NCI-H187 (cell line): Measurements from ENCODE around the gene SLCO4A1.

Experiments
- DNase-seq, 2 experiments: peaks; one replicate each; lab custom pipeline; 2025; lab: John Stamatoyannopoulos, UW

The SLCO4A1 gene

DNA sequence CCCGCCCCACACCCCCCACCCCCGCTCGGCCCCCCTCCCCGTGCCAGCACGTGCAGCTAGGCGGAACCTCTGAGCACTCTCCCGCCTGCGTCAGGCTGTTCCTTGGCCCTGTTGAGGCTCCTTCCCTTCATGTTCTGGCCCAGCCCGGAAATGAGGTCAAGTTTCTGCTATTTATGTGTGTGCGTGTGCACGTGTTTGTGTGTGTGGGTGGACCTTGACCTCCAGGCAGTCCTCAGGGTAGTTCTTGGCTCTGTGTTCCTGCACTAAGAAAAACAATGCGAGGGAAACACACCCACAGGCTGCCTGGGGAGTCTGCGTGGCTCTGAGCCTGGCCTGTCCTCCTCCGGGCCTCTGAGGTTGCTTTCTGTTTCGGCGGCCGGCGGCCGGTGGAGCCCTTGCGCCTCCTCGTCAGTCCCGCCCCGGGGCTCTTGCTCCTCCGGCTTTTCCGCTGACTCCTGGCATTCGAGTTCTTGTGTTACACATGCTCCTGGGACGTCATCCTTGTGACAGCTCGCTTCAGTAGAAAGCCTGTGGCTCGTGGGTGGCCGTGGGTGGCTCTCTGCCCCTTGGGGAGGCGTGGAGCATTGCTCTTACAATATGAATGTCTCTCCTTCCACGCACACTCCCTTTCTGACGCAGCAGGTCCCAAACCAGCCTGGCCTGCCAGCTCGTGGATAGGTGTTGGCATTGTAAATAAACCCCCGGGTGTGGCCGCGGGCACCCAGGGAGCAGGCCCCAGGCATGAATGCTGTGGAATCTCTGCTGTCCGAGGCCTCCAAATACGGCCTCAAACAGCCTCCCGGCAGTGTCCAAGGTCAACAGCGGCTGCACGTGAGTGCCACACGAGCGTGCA lies 10.0 kb downstream of the SLCO4A1 start:
- DNase-seq, result no peak

DNA sequence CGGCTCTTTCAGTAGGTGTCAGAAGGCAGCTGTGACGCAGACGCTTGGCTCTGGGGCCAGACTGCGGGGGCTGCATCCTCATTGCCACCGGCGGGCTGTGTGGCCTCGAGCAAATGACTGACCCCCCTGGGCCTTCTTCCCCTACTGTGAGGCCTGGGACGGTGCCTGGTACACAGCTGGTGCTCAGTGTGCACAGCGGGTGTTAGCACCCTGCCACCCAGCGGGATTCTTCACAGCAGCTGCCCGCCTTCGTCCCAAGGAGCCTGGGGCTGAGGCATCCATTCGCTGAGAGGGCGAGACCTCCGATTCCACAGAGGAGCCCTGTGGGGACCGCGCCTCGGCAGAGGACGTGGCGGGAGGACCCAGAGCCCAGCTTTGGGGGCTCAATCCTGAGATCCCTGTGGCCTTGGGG lies 10.6 kb downstream of the SLCO4A1 start:
- DNase-seq, result no peak

DNA sequence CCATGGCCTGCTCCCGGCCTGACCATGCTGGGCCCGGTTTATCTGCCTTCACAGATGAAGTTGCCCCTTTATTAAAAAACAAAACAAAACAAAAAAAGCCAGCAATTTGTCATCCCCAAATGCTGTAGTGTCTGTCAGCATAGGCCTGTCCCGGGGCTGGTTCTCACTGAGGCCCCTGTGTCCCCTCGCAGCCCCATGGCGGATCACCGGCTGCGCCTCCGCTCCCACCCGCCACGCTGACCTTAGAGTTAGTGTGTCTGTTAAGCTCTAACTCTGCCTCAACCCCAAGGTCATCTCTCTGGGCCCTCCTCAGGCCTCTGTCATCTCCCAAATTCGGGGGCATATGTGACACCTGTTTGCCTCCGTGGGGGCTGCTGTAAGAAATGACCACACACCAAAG lies 11.1 kb downstream of the SLCO4A1 start:
- DNase-seq, result no peak

DNA sequence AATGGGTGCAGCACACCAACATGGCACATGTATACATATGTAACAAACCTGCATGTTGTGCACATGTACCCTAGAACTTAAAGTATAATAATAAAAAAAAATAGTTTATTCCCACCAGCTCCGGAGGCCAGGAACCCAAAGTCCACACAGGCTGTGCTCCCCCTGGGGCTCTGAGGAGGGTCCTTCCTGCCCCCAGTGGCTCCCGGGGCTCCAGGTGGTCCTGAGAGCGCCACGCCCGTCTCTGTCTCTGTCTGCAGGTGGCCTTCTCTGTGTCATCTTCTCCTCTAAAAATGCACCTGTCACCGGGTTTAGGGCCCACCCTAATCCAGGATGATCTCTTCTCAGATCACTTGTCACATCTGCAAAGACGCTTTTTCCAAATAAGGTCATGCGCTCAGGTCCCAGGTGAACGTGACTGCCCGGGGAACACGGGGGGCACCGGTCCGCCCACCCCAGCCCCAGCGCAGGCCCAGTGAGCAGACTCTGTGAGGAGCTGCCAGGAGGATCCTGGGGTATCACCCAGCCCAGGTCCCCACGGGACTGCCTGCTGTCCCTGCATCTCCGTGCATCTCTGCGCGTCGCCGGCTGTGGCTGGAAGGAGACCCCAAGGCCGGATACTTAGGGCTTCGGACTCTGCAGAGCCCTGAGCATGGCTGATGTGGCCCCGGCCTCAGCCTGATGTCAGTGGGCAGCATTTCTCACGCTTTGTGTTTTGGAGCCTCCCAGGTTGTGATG lies 11.8 kb downstream of the SLCO4A1 start:
- no peak for DNase-seq

DNA sequence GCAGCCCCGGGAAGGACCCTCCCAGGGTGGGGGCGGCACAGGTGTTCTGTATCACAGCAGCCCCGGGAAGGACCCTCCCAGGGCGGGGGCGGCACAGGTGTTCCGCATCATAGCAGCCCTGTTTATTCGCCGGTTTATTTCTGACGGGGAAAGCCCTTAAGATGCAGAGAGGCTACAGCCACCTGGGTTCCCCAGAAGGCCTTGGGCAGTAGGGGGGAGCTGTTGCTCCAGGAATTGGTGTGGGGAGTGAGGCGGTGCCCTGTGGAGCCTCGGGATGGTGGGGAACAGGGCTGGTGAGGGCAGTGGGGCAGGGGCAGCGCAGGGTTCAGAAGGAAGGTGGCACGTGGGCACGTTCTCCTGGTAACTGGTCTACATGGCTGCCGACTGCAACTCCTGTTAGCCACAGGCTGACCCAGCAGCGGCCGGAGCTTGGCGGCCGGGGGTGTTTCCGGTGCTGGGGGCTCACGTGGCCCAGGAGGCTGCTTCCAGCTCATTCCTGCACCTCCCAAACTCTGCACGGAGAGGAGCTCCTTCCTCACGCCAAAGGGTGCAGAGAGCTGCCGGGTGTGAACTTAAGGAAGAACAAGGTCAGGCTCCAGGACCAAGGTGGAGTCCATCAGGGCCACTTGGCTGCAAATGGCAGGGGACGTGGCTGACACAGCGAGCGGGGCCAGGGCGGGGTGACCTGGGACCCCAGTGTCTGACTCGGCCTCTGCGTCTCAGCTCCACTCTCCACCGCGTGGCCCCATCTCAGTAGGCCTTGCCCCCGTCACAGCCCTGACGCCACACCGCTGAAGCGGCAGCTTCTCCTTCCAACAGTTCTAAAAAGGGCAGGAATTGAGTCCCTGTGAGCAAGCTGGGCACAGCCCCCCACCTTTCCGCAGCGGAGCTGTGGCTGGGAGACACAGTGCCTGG lies 13.2 kb downstream of the SLCO4A1 start:
- no peak for DNase-seq

DNA sequence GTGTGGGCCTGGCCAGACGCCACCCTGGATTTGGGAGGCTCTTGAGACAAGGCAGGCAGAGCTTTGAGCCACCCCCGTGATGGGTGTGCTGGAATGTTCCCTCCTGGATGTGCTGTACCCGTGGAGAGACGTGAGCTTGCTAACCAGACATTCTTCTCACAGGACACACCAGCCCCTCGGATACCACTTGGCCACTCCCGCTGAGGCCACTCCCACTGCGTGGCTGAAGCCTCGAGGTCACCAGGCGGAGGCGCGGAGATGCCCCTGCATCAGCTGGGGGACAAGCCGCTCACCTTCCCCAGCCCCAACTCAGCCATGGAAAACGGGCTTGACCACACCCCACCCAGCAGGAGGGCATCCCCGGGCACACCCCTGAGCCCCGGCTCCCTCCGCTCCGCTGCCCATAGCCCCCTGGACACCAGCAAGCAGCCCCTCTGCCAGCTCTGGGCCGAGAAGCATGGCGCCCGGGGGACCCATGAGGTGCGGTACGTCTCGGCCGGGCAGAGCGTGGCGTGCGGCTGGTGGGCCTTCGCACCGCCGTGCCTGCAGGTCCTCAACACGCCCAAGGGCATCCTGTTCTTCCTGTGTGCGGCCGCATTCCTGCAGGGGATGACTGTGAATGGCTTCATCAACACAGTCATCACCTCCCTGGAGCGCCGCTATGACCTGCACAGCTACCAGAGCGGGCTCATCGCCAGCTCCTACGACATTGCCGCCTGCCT lies 14.1 kb downstream of the SLCO4A1 start:
- DNase-seq, result no peak

DNA sequence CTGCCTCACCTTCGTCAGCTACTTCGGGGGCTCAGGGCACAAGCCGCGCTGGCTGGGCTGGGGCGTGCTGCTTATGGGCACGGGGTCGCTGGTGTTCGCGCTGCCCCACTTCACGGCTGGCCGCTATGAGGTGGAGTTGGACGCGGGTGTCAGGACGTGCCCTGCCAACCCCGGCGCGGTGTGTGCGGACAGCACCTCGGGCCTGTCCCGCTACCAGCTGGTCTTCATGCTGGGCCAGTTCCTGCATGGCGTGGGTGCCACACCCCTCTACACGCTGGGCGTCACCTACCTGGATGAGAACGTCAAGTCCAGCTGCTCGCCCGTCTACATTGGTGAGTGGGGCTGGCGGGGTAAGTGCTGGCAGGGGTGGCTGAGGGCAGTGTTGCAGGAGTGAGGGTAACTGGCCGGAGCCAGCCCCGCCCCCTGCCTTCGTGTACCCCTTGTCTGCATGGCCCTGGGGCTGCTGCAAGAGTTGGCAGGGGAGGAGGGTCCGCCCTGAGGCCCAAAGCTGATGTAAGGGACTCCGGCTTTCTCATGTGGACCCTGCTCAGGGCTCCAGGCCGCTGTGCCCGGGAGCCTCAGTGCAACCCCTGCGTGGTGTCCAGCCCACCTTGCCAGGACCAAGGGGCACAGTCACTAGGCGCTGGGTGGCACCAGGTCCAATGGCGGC lies 14.8 kb downstream of the SLCO4A1 start:
- no peak for DNase-seq

DNA sequence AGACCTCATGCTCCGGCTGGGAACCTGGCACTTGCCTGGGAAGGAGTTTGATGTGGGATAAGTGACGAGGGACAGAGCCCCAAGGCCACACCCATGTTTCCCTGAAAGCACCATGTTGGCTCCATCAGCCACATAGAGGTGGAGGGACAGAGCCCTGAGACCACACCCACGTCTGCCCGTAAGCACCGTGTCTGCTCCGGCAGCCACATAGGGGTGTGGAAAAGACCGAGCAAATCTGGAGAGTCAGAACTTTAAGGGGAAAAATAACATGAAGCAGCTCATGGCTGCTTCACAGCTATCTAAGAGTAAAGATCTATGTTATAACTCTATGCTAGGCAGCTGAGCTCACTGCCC lies 15.3 kb downstream of the SLCO4A1 start:
- no peak for DNase-seq

DNA sequence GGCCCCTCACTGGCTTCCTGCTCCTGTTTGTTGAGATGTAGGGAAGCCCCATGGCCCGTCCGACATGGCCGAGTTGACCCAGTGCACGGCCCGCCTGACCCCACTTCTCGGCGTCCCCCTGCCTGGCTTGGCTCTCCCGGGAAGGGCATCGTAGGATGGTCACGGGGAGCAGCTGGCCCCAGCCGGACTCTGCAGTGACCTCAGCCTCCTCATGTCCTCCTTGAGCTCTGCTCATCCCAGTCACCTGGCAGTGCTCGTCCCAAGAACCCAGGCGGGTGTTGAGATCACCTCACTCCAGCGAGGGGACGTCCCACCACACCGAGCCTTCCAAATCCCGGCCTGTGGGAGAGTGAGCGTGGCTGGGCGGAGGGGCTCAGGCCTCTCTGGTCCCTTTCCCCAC lies 15.7 kb downstream of the SLCO4A1 start:
- DNase-seq, result no peak

DNA sequence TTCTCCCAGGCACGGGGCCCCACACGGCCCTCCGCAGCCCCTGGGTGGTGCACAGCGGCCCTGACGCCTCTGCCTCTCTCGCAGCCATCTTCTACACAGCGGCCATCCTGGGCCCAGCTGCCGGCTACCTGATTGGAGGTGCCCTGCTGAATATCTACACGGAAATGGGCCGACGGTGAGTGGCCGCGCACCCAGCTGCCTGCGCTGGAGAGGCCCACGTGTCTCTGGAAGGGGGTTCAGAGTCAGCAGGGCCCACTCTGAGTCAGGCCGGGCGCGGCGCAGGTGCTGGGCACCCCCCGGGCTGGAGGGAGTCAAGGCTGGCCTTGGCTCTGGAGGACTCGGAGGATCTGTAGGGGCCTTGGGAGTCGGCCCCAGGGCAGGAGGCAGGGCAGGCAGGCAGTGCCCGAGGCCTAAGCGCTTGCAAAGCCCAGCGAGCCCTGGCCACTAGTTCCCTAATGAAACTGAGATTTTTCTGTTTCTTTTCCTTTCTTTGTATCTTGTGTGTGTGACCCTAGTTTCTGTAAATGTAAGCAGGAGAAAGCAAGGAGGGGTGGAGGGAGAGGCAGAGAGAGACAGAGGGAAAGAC lies 16.4 kb downstream of the SLCO4A1 start:
- no peak for DNase-seq

DNA sequence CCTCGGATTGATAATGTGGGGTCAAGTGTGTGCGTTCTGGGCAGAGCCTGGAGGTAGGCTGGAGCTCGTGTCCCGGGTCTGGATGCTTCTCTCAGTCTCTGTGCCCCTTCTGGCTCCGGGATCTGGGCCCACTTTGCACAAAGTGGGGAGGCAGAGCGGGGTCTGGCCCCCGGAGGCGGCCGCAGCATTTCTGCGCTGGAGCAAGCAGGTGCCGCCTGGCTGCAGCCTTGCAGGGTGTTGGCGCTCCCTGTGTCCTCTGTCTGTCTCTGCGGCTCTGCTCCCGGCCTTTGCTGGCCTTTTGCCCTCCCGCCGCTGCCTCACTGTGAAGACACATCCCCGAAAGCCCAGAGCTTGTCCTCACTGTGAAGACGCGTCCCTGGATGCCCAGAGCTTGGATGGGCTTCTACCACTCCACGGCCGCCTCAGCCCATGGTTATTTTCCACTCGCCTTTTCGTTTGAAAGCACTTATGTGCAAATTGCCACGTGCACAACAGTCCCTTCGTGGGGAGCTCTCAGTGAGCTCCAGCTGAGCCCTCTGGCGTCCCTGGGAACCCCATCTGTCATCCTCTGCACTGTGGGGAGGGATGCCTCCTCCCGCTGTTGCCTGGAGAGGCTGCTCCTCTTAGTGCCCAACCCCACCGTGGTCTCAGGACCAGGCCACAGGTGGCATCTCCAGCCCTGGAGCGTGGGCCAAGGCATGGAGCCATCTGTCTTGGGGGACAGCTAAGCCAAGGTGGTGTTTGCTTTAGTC lies 17.4 kb downstream of the SLCO4A1 start:
- DNase-seq, result no peak

DNA sequence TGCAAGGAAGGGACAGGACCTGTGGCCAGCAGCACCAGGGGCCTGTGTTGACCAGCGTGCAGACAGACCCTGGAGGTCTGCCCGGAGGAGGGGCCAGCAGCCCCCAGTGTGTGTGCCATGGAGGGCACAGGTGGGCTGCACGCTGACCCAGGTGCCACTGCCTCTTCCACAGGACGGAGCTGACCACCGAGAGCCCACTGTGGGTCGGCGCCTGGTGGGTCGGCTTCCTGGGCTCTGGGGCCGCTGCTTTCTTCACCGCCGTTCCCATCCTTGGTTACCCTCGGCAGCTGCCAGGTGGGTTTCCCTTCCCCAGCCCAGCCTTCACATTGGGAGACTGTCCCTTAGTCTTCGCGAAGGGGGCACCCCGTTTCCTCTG lies 17.9 kb downstream of the SLCO4A1 start:
- DNase-seq, result no peak

DNA sequence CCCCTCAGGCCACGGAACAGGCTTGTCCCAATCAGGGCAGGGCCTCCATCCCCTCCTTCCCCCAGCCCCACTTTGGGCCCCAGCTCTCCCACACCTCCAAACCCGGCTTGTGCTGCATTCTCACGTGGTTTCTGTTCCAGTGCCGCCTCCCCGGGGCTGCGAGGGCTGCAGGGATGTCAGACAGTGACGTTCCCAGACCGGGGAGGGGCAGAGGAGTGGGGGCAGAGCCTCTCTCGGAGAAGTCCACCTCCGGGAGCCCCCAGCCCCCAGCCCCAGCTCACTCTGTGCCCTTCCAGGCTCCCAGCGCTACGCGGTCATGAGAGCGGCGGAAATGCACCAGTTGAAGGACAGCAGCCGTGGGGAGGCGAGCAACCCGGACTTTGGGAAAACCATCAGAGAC lies 18.5 kb downstream of the SLCO4A1 start:
- DNase-seq, result no peak

DNA sequence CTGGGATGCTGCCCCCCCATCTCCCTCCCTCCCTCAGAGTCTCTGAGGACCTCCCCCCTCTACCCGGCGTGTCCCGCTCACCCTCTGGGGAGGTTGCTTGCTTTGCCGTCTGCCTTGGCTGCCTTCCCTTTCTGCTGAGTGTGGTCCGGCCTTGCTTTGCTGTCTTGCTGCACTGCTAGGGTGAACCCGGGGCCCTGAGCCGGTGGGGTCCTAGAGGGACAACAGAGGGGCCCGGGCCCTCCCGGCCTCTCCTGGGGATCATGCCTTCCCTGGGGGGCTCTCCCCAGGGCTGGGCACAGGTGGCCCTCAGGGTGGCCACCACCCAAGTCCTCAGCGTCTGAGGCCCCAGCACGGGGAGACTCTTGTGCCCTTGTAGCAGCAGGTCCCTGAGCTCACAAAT lies 19.3 kb downstream of the SLCO4A1 start:
- no peak for DNase-seq

DNA sequence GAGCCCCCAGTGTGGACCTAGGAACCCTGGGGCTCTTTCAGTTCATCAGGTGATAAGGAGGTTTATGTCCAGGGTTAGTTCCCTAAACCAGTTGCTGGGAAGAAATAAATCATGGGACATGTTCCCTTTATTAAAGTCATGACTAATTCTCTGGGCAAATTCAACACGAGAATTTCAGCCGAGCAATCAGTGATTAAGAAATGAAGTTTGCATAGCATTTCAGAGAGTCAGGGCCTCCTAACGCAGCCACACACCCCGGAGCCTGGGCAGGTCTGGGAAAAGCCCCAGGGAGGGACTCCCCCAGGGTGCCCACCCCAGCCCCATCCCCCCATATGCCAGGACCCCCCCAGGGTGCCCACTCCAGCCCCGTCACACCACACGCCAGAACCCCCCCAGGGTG lies 20.1 kb downstream of the SLCO4A1 start:
- DNase-seq, result no peak

DNA sequence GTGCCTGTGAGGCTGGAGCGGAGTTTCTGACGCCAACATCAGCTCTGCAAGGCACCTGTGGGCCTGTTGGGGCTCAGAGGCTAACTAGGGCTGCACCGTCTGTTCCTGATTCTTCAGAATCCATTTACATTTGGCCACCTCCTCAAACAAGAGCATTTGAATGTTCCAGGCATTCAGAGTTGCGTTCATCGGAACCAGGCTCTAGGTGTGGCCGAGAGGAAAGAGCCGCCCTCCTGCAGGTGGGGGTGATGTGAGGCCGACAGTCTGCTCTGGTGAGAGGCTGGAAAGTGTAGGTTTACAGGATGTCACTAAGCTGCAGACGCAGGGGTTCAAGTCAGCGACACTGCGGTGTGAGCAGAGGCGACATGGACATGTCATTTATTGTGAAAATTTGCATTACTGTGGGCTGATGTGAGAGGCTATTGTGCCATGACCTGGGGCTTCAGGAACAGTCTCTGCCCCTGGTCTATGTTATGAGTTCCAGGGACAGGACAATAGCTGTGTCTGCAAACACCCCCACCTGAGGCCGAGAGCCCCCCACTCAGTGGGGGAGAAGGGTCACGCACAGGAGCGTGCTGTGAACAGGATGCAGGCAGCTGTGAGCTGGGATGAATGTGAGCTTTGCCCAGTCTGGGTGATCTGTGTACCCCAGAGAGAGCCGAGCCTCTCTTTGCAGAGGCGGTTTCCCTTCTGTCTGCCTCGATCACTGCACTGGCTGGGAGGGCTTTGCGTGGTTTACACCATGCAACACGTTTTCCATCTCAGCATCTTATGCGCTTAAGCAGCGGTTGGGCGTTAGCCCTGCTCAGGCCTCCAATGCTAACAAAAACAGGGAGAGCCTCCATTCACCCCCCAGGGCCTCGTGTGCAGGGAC lies 21.1 kb downstream of the SLCO4A1 start:
- DNase-seq, result no peak

DNA sequence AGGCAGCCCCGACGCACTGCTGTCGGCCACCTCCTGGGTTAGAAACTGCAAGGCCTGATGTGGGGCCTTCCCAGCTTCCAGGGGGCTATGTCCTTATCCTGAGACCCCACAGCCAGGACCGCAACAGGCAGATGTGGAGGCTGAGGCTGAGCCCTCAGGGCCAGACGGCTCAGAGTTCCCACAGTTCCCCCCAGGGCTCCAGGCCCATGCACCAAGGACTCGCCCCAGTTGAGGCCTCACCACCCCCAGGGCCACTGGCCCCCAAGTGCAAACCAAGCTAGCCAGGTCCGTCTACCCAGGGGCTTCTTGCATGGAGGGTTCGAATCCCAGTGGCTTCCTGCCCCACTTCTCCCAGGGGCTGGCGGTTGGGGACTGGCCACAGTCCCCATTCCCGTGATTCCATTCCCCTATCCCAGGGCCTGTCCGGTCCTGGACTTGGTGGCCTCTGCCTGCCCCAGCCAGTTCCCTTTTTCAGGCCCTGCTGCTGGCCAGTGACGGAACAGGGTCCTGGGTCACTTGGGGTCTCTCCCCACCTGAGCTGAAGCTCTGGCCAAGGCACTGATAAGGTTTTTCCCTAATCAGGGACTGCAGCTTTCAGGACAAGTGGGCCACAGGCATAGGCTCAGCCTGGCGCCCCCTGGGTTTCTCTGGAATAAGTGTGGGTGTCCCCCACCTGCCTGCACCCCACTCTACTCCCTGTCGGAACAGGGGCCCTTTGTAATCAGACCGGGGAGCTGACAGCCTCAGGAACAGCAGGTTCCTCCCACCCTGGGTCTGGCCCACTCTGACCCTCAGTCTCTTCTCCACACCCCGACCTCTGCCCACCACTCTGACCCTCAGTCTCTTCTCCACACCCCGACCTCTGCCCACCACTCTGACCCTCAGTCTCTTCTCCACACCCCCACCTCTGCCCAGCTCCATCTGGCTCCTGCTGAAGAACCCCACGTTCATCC lies 22.0 kb downstream of the SLCO4A1 start:
- no peak for DNase-seq

DNA sequence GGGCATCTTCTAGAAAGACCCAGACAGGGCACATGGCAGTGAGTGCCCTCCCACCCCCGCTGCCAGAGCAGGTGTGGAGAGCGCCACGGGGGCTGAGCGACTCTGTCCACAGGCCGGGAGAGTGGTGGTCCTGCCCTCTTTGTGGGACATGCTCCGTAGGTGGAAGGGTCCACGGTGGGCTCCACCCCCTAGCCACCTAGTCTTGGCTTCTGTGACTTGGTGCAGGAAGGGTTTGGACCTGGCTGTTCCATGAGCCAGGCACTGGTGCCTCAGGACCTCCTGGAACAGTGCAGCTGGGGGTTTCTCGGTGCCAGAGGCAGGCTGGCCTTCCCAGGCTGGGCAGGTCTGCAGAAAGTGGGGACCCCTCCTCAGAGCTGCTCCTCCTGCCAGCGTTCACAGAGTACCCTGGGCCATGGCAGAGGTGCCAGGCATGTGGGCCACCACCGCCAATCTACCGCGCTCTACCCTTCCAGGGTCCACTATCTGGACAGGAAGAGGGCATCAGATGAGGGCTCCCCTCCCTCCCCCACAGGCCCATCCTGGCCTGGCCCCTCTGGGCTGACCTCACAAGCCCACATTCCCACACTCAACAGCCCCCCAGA lies 23.0 kb downstream of the SLCO4A1 start:
- no peak for DNase-seq
